ENCODE measurements around the gene KRTAP10-8. TPM values are rescaled to one million over a fixed set of nuclear protein-coding genes. Genes with fewer than 3 reads are reported as not detected.

The KRTAP10-8 gene
- total RNA-seq, 1 donor from 2014 or later = not detected

GRCh38 chr21:44603109-44603875 is 8.6 kb upstream of the KRTAP10-8 start:
- Histone ChIP-seq H3K27me3 (no peaks in the 10 kb centered on the region), H3K9ac (no peak overlapping the region), H3K9me3 (ENCODE audit: low read depth) (peaks cover 3% of the 10 kb centered on the region), H3K4me3 (no peak overlapping the region), H3K36me3 (no peaks in the 10 kb centered on the region), H2AFZ (replicated peaks) (no peak overlapping the region), H4K20me1 (ENCODE audit: low read depth) (no peaks in the 10 kb centered on the region), H3K4me2 (no peak overlapping the region), H3F3A (ENCODE audit: low read depth) (peaks cover 12% of the 10 kb centered on the region), H3K4me1 (peaks cover 15% of the 10 kb centered on the region), H3K27ac (no peak overlapping the region), H3K79me2 (ENCODE audit: low read depth) (no peaks in the 10 kb centered on the region)
- DNase-seq (ENCODE audit: low spot score) = no peak
- no peaks in the 10 kb centered on the region for H3K36me3 Mint-ChIP-seq
- H3K4me1 Mint-ChIP-seq = peaks cover 6% of the 10 kb centered on the region
- no peak overlapping the region for H3K27ac Mint-ChIP-seq
- H3K4me3 Mint-ChIP-seq = no peak overlapping the region
- peaks cover 7% of the 10 kb centered on the region for H3K27me3 Mint-ChIP-seq (ENCODE audit: insufficient read depth, low read depth)
- H3K9me3 Mint-ChIP-seq = peaks cover 5% of the 10 kb centered on the region
- TF ChIP-seq CTCF (IDR thresholded peaks at IDR 0.05) (no peak), EZH2 (IDR thresholded peaks at IDR 0.05) (no peak), EZH2phosphoT487 (IDR thresholded peaks at IDR 0.05) (no peak)

- Histone ChIP-seq H3F3A (ENCODE audit: low read depth) (peaks cover 6% of the 10 kb centered on the region), H3K9me3 (ENCODE audit: low read depth) (no peaks in the 10 kb centered on the region), H3K9ac (no peak overlapping the region), H3K4me3 (no peak overlapping the region), H4K20me1 (ENCODE audit: low read depth) (no peaks in the 10 kb centered on the region), H3K27me3 (no peaks in the 10 kb centered on the region), H3K27ac (no peak overlapping the region), H3K79me2 (ENCODE audit: low read depth) (no peaks in the 10 kb centered on the region), H3K4me1 (peaks cover 10% of the 10 kb centered on the region), H2AFZ (replicated peaks) (no peak overlapping the region), H3K4me2 (no peak overlapping the region), H3K36me3 (no peaks in the 10 kb centered on the region)
- DNase-seq (ENCODE audit: low spot score) = no peak
- H3K27ac Mint-ChIP-seq = no peak overlapping the region
- no peaks in the 10 kb centered on the region for H3K36me3 Mint-ChIP-seq
- H3K9me3 Mint-ChIP-seq = peaks cover 5% of the 10 kb centered on the region
- no peak for TF ChIP-seq CTCF (IDR thresholded peaks at IDR 0.05)
- no peak for TF ChIP-seq EZH2phosphoT487 (IDR thresholded peaks at IDR 0.05)
- TF ChIP-seq EZH2 (IDR thresholded peaks at IDR 0.05) = no peak
- peaks cover 6% of the 10 kb centered on the region for H3K4me1 Mint-ChIP-seq
- no peak overlapping the region for H3K4me3 Mint-ChIP-seq
- peaks cover 7% of the 10 kb centered on the region for H3K27me3 Mint-ChIP-seq (ENCODE audit: insufficient read depth, low read depth)
Observed at GRCh38 chr21:44603911-44604310, 8.0 kb upstream of the KRTAP10-8 start.

- peaks cover 6% of the 10 kb centered on the region for H3K27me3 Mint-ChIP-seq (ENCODE audit: insufficient read depth, low read depth)
- peaks cover 26% of the 10 kb centered on the region for H3K9me3 Mint-ChIP-seq
- Histone ChIP-seq H2AFZ (replicated peaks) (no peak overlapping the region), H3K4me2 (no peak overlapping the region), H3K27ac (no peak overlapping the region), H3K4me1 (no peaks in the 10 kb centered on the region), H3K9me3 (ENCODE audit: low read depth) (peaks cover 11% of the 10 kb centered on the region), H3K36me3 (no peaks in the 10 kb centered on the region), H3K27me3 (no peaks in the 10 kb centered on the region), H3F3A (ENCODE audit: low read depth) (no peaks in the 10 kb centered on the region), H3K79me2 (ENCODE audit: low read depth) (no peaks in the 10 kb centered on the region), H4K20me1 (ENCODE audit: low read depth) (no peaks in the 10 kb centered on the region), H3K4me3 (no peak overlapping the region), H3K9ac (no peak overlapping the region)
- peaks cover 2% of the 10 kb centered on the region for H3K4me1 Mint-ChIP-seq
- no peak for DNase-seq (ENCODE audit: low spot score)
- no peak overlapping the region for H3K4me3 Mint-ChIP-seq
- TF ChIP-seq EZH2 (IDR thresholded peaks at IDR 0.05) = no peak
- no peak for TF ChIP-seq CTCF (IDR thresholded peaks at IDR 0.05)
- no peak for TF ChIP-seq EZH2phosphoT487 (IDR thresholded peaks at IDR 0.05)
- no peaks in the 10 kb centered on the region for H3K36me3 Mint-ChIP-seq
- H3K27ac Mint-ChIP-seq = no peak overlapping the region
Observed at GRCh38 chr21:44606495-44606894, 5.4 kb upstream of the KRTAP10-8 start.
